Epithelial cell of esophagus (primary cell): ENCODE results near the gene MAGEA11.
A peak's percentile ranks its signal among the peaks of the same experiment; 100 is the strongest.
"Not testable (repeated sequence)": the region's sequence is repeated elsewhere in the genome, so short reads cannot be mapped to it uniquely, and the experiment has no call there.

Experiments
- DNase-seq: peaks from one replicate; pipeline ENCODE4 v3.0.0; 2010; ENCODE audit warnings: low read depth
- H3K4me3 ChIP-seq: 2 replicates; pipeline ENCODE4 v1.5.1; 2011; ENCODE audit warnings: mild to moderate bottlenecking, low read length, control low read depth
- CTCF ChIP-seq: IDR thresholded peaks from 2 replicates; pipeline ENCODE4 v1.5.1; 2011; ENCODE audit warnings: low read depth, mild to moderate bottlenecking, low read length, control low read depth, inconsistent platforms; ENCODE audit not compliant: insufficient read depth; ENCODE audit errors: missing control alignments

MAGEA11 gene

GRCh38 chrX:149683966-149684730 is 27.7 kb upstream of the MAGEA11 start:
- TF ChIP-seq CTCF = no peak
- no peak for DNase-seq

GRCh38 chrX:149687991-149688390 is 23.9 kb upstream of the MAGEA11 start:
- H3K4me3 ChIP-seq = no peak overlapping the region
- no peak for TF ChIP-seq CTCF

More at GRCh38 chrX:149683966-149684730, 27.7 kb upstream of the MAGEA11 start:
- no peak overlapping the region for H3K4me3 ChIP-seq

GRCh38 chrX:149688552-149688951 is 23.3 kb upstream of the MAGEA11 start:
- no peak overlapping the region for H3K4me3 ChIP-seq
- no peak for DNase-seq
- no peak for TF ChIP-seq CTCF

More at GRCh38 chrX:149687991-149688390, 23.9 kb upstream of the MAGEA11 start:
- DNase-seq = peak; percentile 12

GRCh38 chrX:149691794-149692193 is 20.1 kb upstream of the MAGEA11 start:
- no peak for TF ChIP-seq CTCF
- DNase-seq = no peak
- no peak overlapping the region for H3K4me3 ChIP-seq

- not testable (repeated sequence) for DNase-seq, H3K4me3 ChIP-seq
These were observed 19.1 kb upstream of the MAGEA11 start for GRCh38 chrX:149692686-149693272.

GRCh38 chrX:149699761-149700160 is 12.1 kb upstream of the MAGEA11 start:
- no peak for DNase-seq
- no peak overlapping the region for H3K4me3 ChIP-seq
- TF ChIP-seq CTCF = no peak

GRCh38 chrX:149704664-149705063 is 7.2 kb upstream of the MAGEA11 start:
- peak; percentile 8 for DNase-seq
- H3K4me3 ChIP-seq = no peak overlapping the region
- TF ChIP-seq CTCF = no peak
